Umbilical cord (tissue), 2 donors: Measurements from ENCODE around the gene SLC12A7. TPM values are rescaled to one million over a fixed set of nuclear protein-coding genes. Genes with fewer than 3 reads are reported as not detected.
"Not testable (repeated sequence)": the region's sequence is repeated elsewhere in the genome, so short reads cannot be mapped to it uniquely, and the experiment has no call there.

Experiments
- DNase-seq: peaks from one replicate; pipeline ENCODE4 v3.0.0-alpha.2; 2015; ENCODE audit warnings: low spot score
- total RNA-seq: library from RNA; depleted of rRNA; stranded (reverse); fragments of >200 nt; gene quantifications from one replicate; pipeline ENCODE4 v1.2.3, GENCODE V29; 2014; ENCODE audit warnings: low replicate concordance; ENCODE audit not compliant: insufficient read depth

Gene SLC12A7
- total RNA-seq, 1 donor from 2014 or later = 5.1 TPM

GRCh38 chr5:1035421-1036405, 76.2 kb downstream of the SLC12A7 start:
- DNase-seq = no peak

DNA sequence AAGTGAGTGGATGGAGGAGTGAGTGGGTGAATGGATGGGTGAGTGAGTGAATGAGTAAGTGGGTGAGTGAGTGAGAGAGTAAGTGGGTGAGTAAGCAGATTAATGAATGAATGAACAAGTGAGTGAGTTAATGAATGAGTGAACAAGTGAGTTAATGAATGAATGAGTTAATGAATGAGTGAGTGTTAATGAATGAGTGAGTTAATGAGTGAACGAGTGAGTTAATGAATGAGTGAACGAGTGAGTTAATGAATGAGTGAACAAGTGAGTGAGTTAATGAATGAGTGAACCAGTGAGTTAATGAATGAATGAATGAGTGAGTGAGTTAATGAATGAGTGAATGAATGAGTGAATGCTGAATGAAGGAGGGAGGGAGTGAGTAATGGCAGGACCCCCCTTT, 76.9 kb downstream of the SLC12A7 start:
- no peak for DNase-seq

DNA sequence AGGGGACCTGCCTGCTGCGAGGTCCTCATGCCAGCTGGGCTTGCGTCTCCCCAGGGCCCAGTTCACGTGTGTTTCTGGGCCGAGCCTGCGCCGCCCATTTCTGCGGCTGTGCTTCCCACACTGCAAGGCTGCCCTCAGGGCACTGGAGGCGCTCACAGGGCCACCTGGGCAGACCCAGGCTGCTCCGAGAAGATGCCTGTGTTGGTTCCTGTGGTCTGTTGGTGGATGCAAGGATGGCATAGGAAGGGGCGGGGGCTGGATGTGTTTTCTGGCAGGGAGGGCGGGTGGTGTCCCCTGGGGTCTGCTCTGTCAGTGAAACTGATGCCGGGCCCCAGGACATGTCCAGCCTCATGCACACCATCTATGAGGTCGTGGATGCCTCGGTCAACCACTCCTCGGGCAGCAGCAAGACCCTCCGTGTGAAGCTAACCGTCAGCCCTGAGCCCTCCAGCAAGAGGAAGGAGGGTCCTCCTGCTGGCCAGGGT, 77.4 kb downstream of the SLC12A7 start:
- DNase-seq = no peak

DNA sequence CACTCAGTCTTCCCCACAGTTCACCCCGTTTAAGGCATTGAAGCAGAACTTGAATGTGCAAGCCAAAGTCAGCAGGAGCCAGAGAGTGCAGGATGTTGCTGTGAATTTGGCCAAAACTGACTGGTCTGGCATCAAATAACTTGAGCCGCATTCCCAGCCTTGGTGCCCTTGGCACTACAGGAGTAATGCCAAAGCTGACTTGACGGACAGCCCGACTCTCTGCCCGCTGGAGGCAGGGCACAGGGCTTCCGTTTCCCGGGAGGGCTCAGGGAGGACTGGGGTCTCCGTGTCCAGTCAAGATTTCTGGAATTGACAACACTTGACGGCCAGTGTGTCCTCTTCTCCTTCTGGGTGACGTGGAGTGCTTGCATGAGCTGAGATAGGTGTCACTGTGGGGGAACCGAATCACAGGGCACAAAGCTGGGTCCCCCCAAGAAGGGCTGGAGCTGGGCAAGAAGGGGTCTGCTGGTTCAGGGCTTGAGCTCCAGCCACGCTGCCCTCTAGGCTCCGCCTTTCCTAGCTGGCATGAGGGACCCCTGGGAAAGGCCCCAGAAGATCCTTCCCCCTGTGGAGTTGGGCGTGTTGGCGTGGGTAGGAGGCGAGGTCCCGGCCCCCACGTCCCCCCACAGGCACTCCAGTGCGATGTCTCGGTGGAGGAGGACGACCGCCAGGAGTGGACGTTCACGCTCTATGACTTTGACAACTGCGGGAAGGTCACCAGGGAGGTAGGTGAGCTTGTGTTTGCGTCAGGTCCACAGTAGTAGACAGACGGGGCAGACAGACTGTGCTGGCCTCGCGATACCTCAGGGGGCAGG, 78.0 kb downstream of the SLC12A7 start:
- DNase-seq = no peak

DNA sequence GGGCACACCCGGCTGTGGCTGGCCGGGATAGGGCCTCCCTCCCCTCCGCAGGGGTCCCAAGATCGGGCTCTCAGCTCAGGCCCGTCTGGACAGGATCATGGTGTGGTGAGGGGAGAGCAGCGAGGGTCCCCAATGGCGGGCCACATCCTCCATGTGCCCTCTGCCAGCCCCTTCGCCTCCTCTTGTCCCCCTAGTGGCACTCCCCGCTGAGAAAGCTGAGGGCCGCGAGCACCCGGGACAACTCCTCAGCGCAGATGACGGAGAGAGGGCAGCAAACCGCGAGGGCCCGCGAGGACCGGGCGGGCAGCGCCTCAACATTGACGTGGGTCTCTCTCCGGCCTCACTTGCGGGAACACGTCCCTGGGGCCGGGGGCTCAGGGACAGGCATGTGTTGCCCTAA, 78.7 kb downstream of the SLC12A7 start:
- DNase-seq = no peak

- no peak for DNase-seq
These were observed 79.3 kb downstream of the SLC12A7 start for GRCh38 chr5:1032551-1033027.

- no peak for DNase-seq
These were observed 79.9 kb downstream of the SLC12A7 start for GRCh38 chr5:1032011-1032410.

GRCh38 chr5:1031306-1031959, 80.4 kb downstream of the SLC12A7 start:
- no peak for DNase-seq

- DNase-seq = no peak
These were observed 81.0 kb downstream of the SLC12A7 start for GRCh38 chr5:1030801-1031271.

GRCh38 chr5:1029945-1030625, 81.8 kb downstream of the SLC12A7 start:
- no peak for DNase-seq

DNA sequence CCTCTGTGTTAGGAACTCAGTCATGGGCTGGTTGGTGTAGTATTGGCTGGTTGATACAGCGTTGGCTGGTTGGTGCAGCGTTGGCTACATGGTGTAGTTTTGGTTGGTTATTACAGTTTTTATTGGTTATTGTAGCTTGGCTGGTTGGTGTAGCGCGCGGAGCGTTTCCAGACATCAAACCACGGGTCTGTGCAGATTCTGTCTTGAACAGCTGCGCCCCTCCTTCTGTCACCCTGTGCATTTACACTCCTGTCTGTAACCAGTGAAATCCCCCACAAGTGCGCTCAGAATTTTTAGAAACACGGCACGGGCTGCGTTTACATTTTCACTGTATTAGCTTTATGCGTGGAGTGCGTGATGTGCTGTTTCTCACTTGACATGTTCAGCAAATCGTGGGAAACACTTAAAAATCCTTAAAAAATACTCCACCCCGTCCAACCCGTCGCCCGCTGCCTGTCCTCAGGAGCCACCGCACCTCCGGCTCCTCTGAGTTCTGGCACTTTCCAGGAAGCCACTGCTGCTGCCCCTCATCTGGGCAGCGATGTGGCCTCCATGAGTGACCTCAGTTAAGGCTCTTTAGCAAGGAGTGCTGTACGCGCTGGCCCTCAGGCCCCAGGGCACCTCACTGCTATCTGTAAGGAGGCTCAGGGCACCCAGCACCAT, 82.5 kb downstream of the SLC12A7 start:
- DNase-seq = no peak

DNA sequence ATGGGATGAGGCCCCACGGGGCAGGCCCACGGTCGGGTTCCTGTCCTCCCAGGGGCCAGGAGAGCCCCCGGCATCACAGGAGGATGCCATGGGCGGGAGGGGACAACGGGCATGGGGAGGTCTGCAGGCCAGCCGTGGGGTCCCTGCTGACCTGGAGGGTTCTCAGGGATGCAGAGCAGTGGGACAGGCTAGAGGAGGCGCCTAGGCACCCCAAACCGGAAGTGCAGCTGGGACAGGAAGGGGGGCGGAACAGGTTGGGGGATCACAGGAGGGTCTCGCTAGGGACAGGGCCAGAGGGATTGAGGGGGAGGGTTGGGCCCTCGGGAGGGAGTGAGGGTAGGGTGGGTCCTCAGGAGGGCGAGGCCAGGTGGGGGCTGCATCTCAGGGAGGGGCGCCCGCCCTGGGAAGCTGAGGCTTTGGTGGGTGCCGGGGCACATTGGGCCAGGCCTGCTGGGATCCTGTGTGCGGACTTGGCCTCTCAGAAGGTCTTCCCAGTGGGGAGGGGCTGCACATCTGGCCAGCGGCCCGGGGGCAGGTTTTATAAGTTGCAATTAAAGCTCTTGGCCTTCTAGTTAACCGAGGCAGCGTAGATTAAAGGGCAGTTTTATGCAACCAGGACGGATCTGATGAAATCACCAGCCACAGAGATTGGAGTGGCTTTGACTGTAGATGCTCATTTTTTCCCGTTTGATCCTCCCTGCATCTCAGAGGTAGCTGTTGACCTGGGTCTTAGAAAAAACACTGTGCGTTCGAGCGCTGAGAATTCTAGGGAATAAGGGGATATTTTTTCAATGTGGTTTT, 83.2 kb downstream of the SLC12A7 start:
- DNase-seq = no peak

DNA sequence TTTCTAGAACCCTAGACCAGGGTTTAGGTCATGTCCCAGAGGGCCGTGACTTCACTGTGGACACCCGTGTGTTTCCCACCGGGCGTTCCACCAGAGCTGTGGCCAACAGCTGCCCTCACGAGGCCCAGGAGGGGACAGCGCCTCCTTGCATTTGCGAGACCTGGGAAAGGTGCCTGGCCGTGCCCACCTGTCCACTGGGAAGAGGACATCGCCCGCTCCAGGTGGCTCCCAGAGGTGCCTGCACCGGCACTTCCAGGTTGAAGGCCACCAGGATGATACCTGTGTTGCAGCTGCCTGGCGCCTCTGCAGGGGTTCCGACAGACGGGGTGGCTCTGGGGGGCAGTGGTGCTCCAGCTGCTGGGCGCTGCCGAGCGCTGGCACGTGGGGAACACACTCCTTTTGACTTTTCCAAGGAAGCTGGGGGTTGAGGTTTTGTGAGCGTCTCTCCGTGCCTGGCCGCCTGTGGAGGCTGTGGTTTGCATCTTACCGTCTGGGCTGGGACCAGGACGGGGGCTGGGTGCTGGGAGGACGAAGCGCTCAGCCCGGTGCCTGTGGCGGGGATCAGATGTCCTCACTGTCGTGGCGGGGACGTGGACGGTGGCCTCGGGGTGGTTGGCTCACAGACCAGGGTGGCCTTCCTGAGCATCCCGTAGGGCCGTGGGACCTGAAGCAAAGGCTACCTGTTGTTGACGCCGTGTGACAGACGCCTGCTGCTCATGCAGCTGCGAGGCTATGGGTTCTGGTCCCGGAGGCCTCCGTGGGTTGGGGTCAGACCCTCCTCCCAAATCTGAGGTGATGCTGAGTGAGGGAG, 84.0 kb downstream of the SLC12A7 start:
- no peak for DNase-seq

GRCh38 chr5:1026700-1027621, 84.9 kb downstream of the SLC12A7 start:
- no peak for DNase-seq

GRCh38 chr5:1021969-1022336, 89.9 kb downstream of the SLC12A7 start:
- DNase-seq = not testable (repeated sequence)

- peak; percentile 34 for DNase-seq
These were observed 90.5 kb downstream of the SLC12A7 start for GRCh38 chr5:1021136-1021968.
